Stomach (tissue), 4 donors: Measurements from ENCODE around the gene ATP1B3.

Experiments used
- CTCF ChIP-seq, 7 experiments: fragments of 450-650 bp in 4 of 7; fragments of 200-600 bp in 3 of 7; sonication (generic) in 3 of 7; IDR thresholded peaks; one replicate each; pipeline ENCODE4 v1.5.1; 2016 to 2019; ENCODE audit warnings: antibody characterized with exemption in 7 of 7, control low read depth in 2 of 7, mild to moderate bottlenecking in 1 of 7
- EP300 ChIP-seq: sonication (generic); formaldehyde crosslinking; IDR thresholded peaks from one replicate; pipeline ENCODE4 v1.6.1; 2017; ENCODE audit warnings: antibody characterized with exemption
- POLR2A ChIP-seq, 4 donors: fragments of 450-650 bp; IDR thresholded peaks; one replicate each; pipeline ENCODE4 v1.6.1; 2016; ENCODE audit warnings: antibody characterized with exemption in 4 of 4, control low read depth in 2 of 4, mild to moderate bottlenecking in 1 of 4, moderate library complexity in 1 of 4

- TF ChIP-seq CTCF (IDR thresholded peaks at IDR 0.05): no peak
- no peak for TF ChIP-seq POLR2A (IDR thresholded peaks at IDR 0.05)
- no peak for TF ChIP-seq EP300
Measured at GRCh38 chr3:141905129-141905528, 28.7 kb downstream of the ATP1B3 start.
